Activated B cell treated with CpG ODN at 0.5 μM for 24 hours (primary cell): ENCODE results near the gene HACD1. TPM values are rescaled to one million over a fixed set of nuclear protein-coding genes. Genes with fewer than 3 reads are reported as not detected.

ENCODE experiments used
- ATAC-seq: fragments of 200-7000 bp; cut with Tn5 transposase; one replicate; pipeline ENCODE4 v1.10.0; 2021; ENCODE audit warnings: low read depth, mild to moderate bottlenecking, moderate library complexity
- CTCF ChIA-PET: fragments of 350-600 bp; sonication (Branson Sonifier 250); formaldehyde crosslinking; loops from one replicate; lab custom pipeline; 2021; ENCODE audit warnings: antibody characterized with exemption; lab: Charles Lee
- POLR2A ChIA-PET: fragments of 350-600 bp; sonication (Branson Sonifier 250); formaldehyde crosslinking; loops from one replicate; lab custom pipeline; 2021; ENCODE audit warnings: antibody characterized with exemption; lab: Charles Lee
- DNase-seq: peaks from one replicate; pipeline ENCODE4 v3.0.0; 2022
- H3K27ac Mint-ChIP-seq: one replicate; pipeline ENCODE4 v1.8.0; 2020; ENCODE audit warnings: mixed read lengths
- H3K27me3 Mint-ChIP-seq: one replicate; pipeline ENCODE4 v1.8.0; 2021; ENCODE audit warnings: mixed read lengths
- H3K36me3 Mint-ChIP-seq: one replicate; pipeline ENCODE4 v1.8.0; 2021; ENCODE audit warnings: low read depth, mixed read lengths
- H3K4me1 Mint-ChIP-seq: one replicate; pipeline ENCODE4 v1.8.0; 2021; ENCODE audit warnings: mixed read lengths
- H3K4me3 Mint-ChIP-seq: one replicate; pipeline ENCODE4 v1.8.0; 2020; ENCODE audit warnings: mild to moderate bottlenecking, mixed read lengths
- H3K9me3 Mint-ChIP-seq: one replicate; pipeline ENCODE4 v1.8.0; 2020; ENCODE audit warnings: mixed read lengths
- intact Hi-C: fragments of 100-400 bp; cut with micrococcal nuclease; formaldehyde crosslinking; loops from one replicate; pipeline ENCODE4 v1.15.1; 2024
- total RNA-seq: library from RNA; stranded (reverse); gene quantifications from 2 replicates; pipeline ENCODE4 v1.2.3, GENCODE V29; 2022
- TF ChIP-seq, protein P1 (sequence below): fragments of 200-600 bp; IDR thresholded peaks from one replicate; pipeline ENCODE4 v1.8.0; 2022; ENCODE audit warnings: antibody characterized with exemption, mild to moderate bottlenecking

HACD1 gene
- total RNA-seq, 1 donor from 2014 or later, result 1.8 TPM

DNA sequence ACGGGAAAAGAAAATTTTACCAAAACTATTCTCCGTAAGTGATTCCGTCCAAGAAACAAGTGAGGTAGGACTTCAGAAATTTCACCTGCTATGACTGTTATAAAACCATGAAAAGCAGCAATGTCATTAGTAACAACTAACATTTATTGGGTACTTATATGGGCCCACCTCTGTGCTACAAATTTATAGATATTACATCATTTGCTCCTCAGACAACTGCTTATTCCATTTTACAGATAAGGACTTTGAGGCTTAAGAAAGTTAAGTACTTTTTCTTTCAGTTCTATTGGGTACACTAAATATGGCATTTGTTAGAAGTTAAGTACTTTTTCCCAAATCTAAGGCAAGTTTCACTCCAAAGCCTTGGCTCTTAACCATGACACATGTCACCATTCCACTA lies 36.3 kb downstream of the HACD1 start:
- TF ChIP-seq, protein P1, sequence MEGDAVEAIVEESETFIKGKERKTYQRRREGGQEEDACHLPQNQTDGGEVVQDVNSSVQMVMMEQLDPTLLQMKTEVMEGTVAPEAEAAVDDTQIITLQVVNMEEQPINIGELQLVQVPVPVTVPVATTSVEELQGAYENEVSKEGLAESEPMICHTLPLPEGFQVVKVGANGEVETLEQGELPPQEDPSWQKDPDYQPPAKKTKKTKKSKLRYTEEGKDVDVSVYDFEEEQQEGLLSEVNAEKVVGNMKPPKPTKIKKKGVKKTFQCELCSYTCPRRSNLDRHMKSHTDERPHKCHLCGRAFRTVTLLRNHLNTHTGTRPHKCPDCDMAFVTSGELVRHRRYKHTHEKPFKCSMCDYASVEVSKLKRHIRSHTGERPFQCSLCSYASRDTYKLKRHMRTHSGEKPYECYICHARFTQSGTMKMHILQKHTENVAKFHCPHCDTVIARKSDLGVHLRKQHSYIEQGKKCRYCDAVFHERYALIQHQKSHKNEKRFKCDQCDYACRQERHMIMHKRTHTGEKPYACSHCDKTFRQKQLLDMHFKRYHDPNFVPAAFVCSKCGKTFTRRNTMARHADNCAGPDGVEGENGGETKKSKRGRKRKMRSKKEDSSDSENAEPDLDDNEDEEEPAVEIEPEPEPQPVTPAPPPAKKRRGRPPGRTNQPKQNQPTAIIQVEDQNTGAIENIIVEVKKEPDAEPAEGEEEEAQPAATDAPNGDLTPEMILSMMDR, result no peak
- Mint-ChIP-seq H3K9me3 (no peaks in the 10 kb centered on the region), H3K4me1 (peaks cover 10% of the 10 kb centered on the region), H3K27me3 (peaks cover 4% of the 10 kb centered on the region), H3K36me3 (no peaks in the 10 kb centered on the region), H3K4me3 (no peak overlapping the region), H3K27ac (no peak overlapping the region)
- no peak for ATAC-seq
- DNase-seq, result no peak
- ChIA-PET CTCF (no interaction called here), POLR2A (no interaction called here)
- intact Hi-C loops, result no loop called here

DNA sequence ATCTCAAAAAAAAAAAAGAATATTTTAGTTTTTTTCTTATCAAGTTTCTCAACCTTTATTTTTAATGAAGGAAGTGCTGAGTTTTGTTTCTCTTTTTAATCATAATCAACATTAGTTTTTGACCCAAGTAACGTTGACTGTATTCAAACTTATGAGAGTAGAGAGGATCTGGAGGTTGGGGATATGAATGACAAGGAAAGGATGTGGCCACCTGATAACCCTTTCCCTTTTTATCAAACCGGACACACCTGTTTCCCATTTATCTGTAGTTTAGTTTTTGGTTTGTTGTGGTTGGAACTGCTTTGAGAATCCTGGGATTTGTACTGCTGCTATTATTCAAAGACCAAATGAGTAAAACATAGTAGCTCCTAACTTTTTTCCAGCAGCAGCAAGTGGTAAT lies 38.6 kb downstream of the HACD1 start:
- no peak overlapping the region for H3K4me3 Mint-ChIP-seq
- intact Hi-C loops, result no loop called here
- ChIA-PET POLR2A (no interaction called here), CTCF (no interaction called here)
- no peak overlapping the region for H3K27ac Mint-ChIP-seq
- TF ChIP-seq, protein P1, result no peak
- DNase-seq (no peak), ATAC-seq (no peak)
- H3K4me1 Mint-ChIP-seq, result no peaks in the 10 kb centered on the region
- H3K36me3 Mint-ChIP-seq, result no peaks in the 10 kb centered on the region
- no peaks in the 10 kb centered on the region for H3K9me3 Mint-ChIP-seq
- peaks cover 6% of the 10 kb centered on the region for H3K27me3 Mint-ChIP-seq

GRCh38 chr10:17576768-17577167 lies 40.4 kb downstream of the HACD1 start:
- no peak overlapping the region for H3K4me3 Mint-ChIP-seq
- H3K27ac Mint-ChIP-seq, result no peak overlapping the region
- CTCF ChIA-PET, result no interaction called here
- no peaks in the 10 kb centered on the region for H3K9me3 Mint-ChIP-seq
- no peaks in the 10 kb centered on the region for H3K4me1 Mint-ChIP-seq
- ATAC-seq, result no peak
- POLR2A ChIA-PET, result no interaction called here
- H3K36me3 Mint-ChIP-seq, result no peaks in the 10 kb centered on the region
- no peak for DNase-seq
- H3K27me3 Mint-ChIP-seq, result peaks cover 6% of the 10 kb centered on the region
- intact Hi-C loops, result no loop called here
- TF ChIP-seq, protein P1, result no peak

DNA sequence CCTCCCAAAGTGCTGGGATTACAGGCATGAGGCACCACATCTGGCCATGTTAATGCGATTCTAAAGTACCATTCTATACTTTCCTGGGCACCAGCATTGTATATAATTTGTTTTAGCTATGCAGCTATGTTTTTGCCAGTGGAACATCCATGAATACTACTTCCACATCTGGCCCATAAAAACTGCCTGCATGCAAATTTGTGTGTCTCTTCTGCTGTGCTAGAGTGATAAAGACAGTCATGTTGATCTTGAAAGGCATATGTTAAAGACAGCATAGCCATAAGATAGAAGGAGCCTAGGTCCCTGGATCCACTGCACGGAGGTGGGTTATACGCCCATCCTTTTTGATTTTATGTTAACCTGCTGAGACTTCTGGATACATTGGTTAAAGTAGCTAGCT lies 52.3 kb downstream of the HACD1 start:
- Mint-ChIP-seq H3K4me1 (no peaks in the 10 kb centered on the region), H3K4me3 (no peak overlapping the region), H3K27me3 (no peaks in the 10 kb centered on the region), H3K36me3 (no peaks in the 10 kb centered on the region), H3K27ac (no peak overlapping the region), H3K9me3 (no peaks in the 10 kb centered on the region)
- ChIA-PET POLR2A (no interaction called here), CTCF (no interaction called here)
- intact Hi-C loops, result no loop called here
- DNase-seq, result no peak
- ATAC-seq, result no peak
- TF ChIP-seq, protein P1, result no peak

GRCh38 chr10:17563452-17563851 lies 53.7 kb downstream of the HACD1 start:
- Mint-ChIP-seq H3K4me1 (peaks cover 10% of the 10 kb centered on the region), H3K27me3 (no peaks in the 10 kb centered on the region), H3K4me3 (no peak overlapping the region), H3K27ac (no peak overlapping the region), H3K9me3 (no peaks in the 10 kb centered on the region), H3K36me3 (no peaks in the 10 kb centered on the region)
- ATAC-seq, result no peak
- intact Hi-C loops, result no loop called here
- TF ChIP-seq, protein P1, result no peak
- CTCF ChIA-PET, result no interaction called here
- DNase-seq, result no peak
- POLR2A ChIA-PET, result no interaction called here
